GM12878 (cell line): Measurements from ENCODE around the gene REXO1. TPM values are rescaled to one million over a fixed set of nuclear protein-coding genes. Genes with fewer than 3 reads are reported as not detected.
A peak's percentile ranks its signal among the peaks of the same experiment; 100 is the strongest.

Experiments
- ATAC-seq: fragments of 200-7000 bp; cut with Tn5 transposase; 3 replicates; pipeline ENCODE4 v1.9.1; 2020; ENCODE audit warnings: mild to moderate bottlenecking, moderate library complexity
- BruUV-seq: library from RNA; stranded (reverse); fragments of 400-500 nt; replicated peaks from 2 replicates; lab custom pipeline; 2021; lab: Mats Ljungman, UMichigan
- CTCF ChIA-PET: fragments of 300-600 bp; sonication (Branson Sonifier 250); formaldehyde crosslinking; extraction: SDS; loops from one replicate; lab custom pipeline; 2021; ENCODE audit warnings: inconsistent platforms; lab: Yijun Ruan, JAX
- POLR2A ChIA-PET: fragments of 350-600 bp; formaldehyde crosslinking; extraction: SDS; loops from one replicate; lab custom pipeline; 2021; ENCODE audit warnings: inconsistent platforms; lab: Charles Lee
- RAD21 ChIA-PET: fragments of 300-600 bp; sonication (Branson Sonifier 250); formaldehyde crosslinking; loops from one replicate; lab custom pipeline; 2023; ENCODE audit warnings: antibody characterized with exemption; ENCODE audit not compliant: unreplicated experiment; lab: Charles Lee
- SMC1A ChIA-PET: fragments of 300-600 bp; sonication (Branson Sonifier 250); formaldehyde crosslinking; loops from one replicate; lab custom pipeline; 2023; ENCODE audit not compliant: unreplicated experiment, uncharacterized antibody; lab: Charles Lee
- DNase-seq: peaks from one replicate; pipeline ENCODE4 v3.0.0-alpha.2; 2011; ENCODE audit warnings: low read depth, low spot score
- FAIRE-seq: peaks from 3 replicates; lab custom pipeline; 2011; peaks lifted over from hg19 to GRCh38; lab: Jason Lieb, UNC
- H2AFZ ChIP-seq: 2 replicates; pipeline ENCODE4 v1.6.0; 2011; ENCODE audit warnings: low read depth, low read length, control low read depth; ENCODE audit not compliant: control insufficient read depth
- H3K27ac ChIP-seq: 2 replicates; pipeline ENCODE4 v1.5.1; 2011; ENCODE audit warnings: control low read depth; ENCODE audit not compliant: control insufficient read depth, insufficient read depth
- H3K27me3 ChIP-seq, 2 experiments: replicated peaks in 1 of 2; 2 replicates each; pipeline versions ENCODE4 v1.6.0 to v1.6.1; 2011; ENCODE audit warnings: low read length in 1 of 2; ENCODE audit not compliant: control insufficient read depth in 2 of 2, insufficient read depth in 2 of 2
- H3K36me3 ChIP-seq, 2 experiments: 2 replicates each; pipeline ENCODE4 v1.5.1; 2011; ENCODE audit warnings: low read length in 1 of 2; ENCODE audit not compliant: control insufficient read depth in 2 of 2, insufficient read depth in 2 of 2
- H3K4me1 ChIP-seq: 2 replicates; pipeline ENCODE4 v1.6.1; 2011; ENCODE audit warnings: mild to moderate bottlenecking, low read length, moderate library complexity, mixed read lengths; ENCODE audit not compliant: control insufficient read depth, insufficient read depth
- H3K4me2 ChIP-seq: 2 replicates; pipeline ENCODE4 v1.6.0; 2011; ENCODE audit warnings: control low read depth; ENCODE audit not compliant: control insufficient read depth, insufficient read depth
- H3K4me3 ChIP-seq: fragments of 200-600 bp; sonication (generic); 2 replicates; pipeline ENCODE4 v1.5.1; 2016
- H3K79me2 ChIP-seq: 2 replicates; pipeline ENCODE4 v1.6.0; 2011; ENCODE audit warnings: low read length; ENCODE audit not compliant: control insufficient read depth, insufficient read depth
- H3K9ac ChIP-seq: 2 replicates; pipeline ENCODE4 v1.8.0; 2011; ENCODE audit warnings: low read length, control low read depth, mixed read lengths; ENCODE audit not compliant: control insufficient read depth, insufficient read depth
- H3K9me3 ChIP-seq: replicated peaks from 3 replicates; pipeline ENCODE4 v1.5.1; 2011; ENCODE audit warnings: mild to moderate bottlenecking, low read length; ENCODE audit not compliant: control insufficient read depth, insufficient read depth
- H4K20me1 ChIP-seq: 2 replicates; pipeline ENCODE4 v1.6.0; 2011; ENCODE audit not compliant: control insufficient read depth, insufficient read depth
- RB1 ChIP-seq: fragments of 450-650 bp; formaldehyde crosslinking; IDR thresholded peaks from 2 replicates; pipeline ENCODE4 v1.6.1; 2017; ENCODE audit warnings: mild to moderate bottlenecking, borderline replicate concordance
- SMARCA5 ChIP-seq: fragments of 450-650 bp; IDR thresholded peaks from 2 replicates; pipeline ENCODE4 v1.6.1; 2017; ENCODE audit warnings: mild to moderate bottlenecking
- SREBF2 ChIP-seq: IDR thresholded peaks from 2 replicates; pipeline ENCODE4 v1.6.1; 2012; ENCODE audit warnings: mild to moderate bottlenecking, low read length
- WGBS: methylation state at CpG from one replicate; pipeline ENCODE4 v1.1.6; 2016; ENCODE audit warnings: low lambda C conversion rate; ENCODE audit not compliant: insufficient replicate concordance, insufficient coverage; ENCODE audit errors: missing lambda C conversion rate; 5-methylcytosine and 5-hydroxymethylcytosine counted together
- in situ Hi-C: fragments of 300-500 bp; cut with MboI; formaldehyde crosslinking; loops from 9 replicates; pipeline ENCODE4 v1.14.3; 2018; ENCODE audit warnings: mixed read lengths
- intact Hi-C: fragments of 100-400 bp; cut with micrococcal nuclease; formaldehyde crosslinking; loops from one replicate; pipeline ENCODE4 v1.14.2; 2022; ENCODE audit not compliant: unreplicated experiment
- polyA plus RNA-seq, 11 experiments: library from polyadenylated mRNA; depleted of rRNA in 4 of 11; unstranded in 6 of 11; stranded (reverse) in 5 of 11; fragments of >200 nt; fragmentation: Nextera tagmentation in 4 of 11; fragmentation: Illumina TruSeq in 1 of 11; extraction: Ambion mirVana in 4 of 11; extraction: Trizol in 1 of 11; gene quantifications; 1 replicate in 1 of 11; 2 replicates in 10 of 11; pipeline versions ENCODE4 v1.2.1 to v1.2.3, GENCODE V29; 2011 to 2016; ENCODE audit warnings: inconsistent platforms in 2 of 11, missing spikeins in 2 of 11, low read depth in 1 of 11
- total RNA-seq, 4 experiments: library from RNA; depleted of rRNA in 3 of 4; stranded (reverse); fragments of >200 nt in 3 of 4; fragmentation: Illumina TruSeq in 1 of 4; extraction: Trizol in 1 of 4; gene quantifications; 2 replicates each; pipeline versions ENCODE4 v1.2.1 to v1.2.3, GENCODE V29; 2013 to 2021
- TF ChIP-seq, protein P1 (sequence below): fragments of 450-650 bp; IDR thresholded peaks from 2 replicates; pipeline ENCODE4 v1.6.1; 2018; ENCODE audit warnings: borderline replicate concordance, mild to moderate bottlenecking; ENCODE audit not compliant: partially characterized antibody

Gene REXO1
- total and polyA plus RNA-seq, 10 of the 15 experiments (the other 5 are each of a cell fraction or from before 2014, with no cell fraction given), result 0.03 to 45.2 (median 8.4) TPM

DNA sequence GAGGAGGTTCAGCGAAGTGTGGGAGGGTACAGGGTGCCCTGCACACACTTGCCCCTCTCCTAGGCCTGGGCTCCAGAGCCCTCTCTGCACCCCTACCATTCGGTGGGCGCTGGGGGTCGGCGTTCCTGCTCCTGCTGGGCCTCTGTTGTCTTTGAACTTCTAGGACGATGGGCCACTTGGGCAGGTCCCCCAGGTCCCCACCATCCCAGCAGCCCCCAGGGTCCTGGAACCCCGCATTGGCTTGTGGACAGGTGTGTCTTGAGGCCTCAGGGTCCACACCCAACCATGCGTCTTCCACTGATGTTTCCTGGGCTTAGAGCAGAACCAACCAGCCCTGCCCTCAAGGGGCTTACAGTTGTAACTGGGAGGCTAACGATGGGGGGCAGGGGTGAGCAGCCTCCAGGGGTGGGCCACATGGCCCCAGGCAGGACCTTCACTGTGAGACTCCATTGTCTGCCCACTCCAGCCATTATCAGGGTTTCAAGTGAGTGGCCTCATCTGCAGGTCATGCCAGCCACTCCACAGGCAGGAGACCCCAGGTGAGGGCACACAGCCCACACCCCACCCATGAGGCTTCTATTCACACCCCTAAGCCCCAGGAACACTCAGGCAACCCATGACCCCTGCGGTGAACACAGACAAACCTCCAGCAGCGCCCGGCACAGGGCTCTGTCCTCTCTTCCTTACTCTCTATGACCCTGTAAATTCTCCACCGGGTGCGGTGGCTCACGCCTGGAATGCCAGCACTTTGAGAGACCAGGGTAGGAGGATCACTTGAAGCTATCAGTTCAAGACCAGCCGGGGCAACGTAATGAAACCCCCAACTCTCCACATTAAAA is 17.1 kb upstream of the REXO1 start:
- CTCF ChIA-PET, result interaction anchor here (0.7 to 1.7 kb wide), 15 partner anchors 10 to 141 kb away, joined by 3 to 19 read pairs (median 4); partner anchors contain the start of genes ABHD17A and REXO1

More for the DNA sequence above, 17.1 kb upstream of the REXO1 start:
- Histone ChIP-seq H3K36me3 (no peaks in the 10 kb centered on the region; a peak in 2 of 4 replicates), H3K27ac (peak overlapping the region; percentile 95), H3K9me3 (no peaks in the 10 kb centered on the region), H3K4me2 (peak overlapping the region; percentile 81), H3K4me3 (peak overlapping the region; percentile 93), H3K27me3 (no peaks in the 10 kb centered on the region), H4K20me1 (0 out of 2 replicates have a peak, but pooled peaks cover 4% of the 10 kb centered on the region), H3K4me1 (peaks cover 8% of the 10 kb centered on the region), H3K79me2 (peaks cover 31% of the 10 kb centered on the region), H3K9ac (peak overlapping the region; percentile 96), H2AFZ (no peak overlapping the region)
- intact Hi-C loops (loop anchor here (2.0 kb wide), 1 partner anchor 63 kb away; no protein-coding TSS in a partner anchor), in situ Hi-C loops (loop anchor here (25.0 kb wide), 1 partner anchor 1497 kb away; the partner anchor contains the start of gene NFIC)
- no TSS peak for BruUV-seq
- ChIA-PET SMC1A (interaction anchor here (1.3 to 2.5 kb wide), 3 partner anchors 10 to 63 kb away, joined by 5 to 9 read pairs (median 6); no protein-coding TSS in a partner anchor), RAD21 (interaction anchor here (0.6 to 1.5 kb wide), 11 partner anchors 9 to 286 kb away, joined by 3 to 16 read pairs (median 5); partner anchors contain the start of gene AP3D1), POLR2A (interaction anchor here (0.5 to 2.0 kb wide), 8 partner anchors 10 to 269 kb away, joined by 3 to 11 read pairs (median 5); partner anchors contain the start of gene ABHD17A)
- FAIRE-seq, result no peak
- TF ChIP-seq RB1 (no peak), SREBF2 (no peak), SMARCA5 (no peak)
- TF ChIP-seq, protein P1, sequence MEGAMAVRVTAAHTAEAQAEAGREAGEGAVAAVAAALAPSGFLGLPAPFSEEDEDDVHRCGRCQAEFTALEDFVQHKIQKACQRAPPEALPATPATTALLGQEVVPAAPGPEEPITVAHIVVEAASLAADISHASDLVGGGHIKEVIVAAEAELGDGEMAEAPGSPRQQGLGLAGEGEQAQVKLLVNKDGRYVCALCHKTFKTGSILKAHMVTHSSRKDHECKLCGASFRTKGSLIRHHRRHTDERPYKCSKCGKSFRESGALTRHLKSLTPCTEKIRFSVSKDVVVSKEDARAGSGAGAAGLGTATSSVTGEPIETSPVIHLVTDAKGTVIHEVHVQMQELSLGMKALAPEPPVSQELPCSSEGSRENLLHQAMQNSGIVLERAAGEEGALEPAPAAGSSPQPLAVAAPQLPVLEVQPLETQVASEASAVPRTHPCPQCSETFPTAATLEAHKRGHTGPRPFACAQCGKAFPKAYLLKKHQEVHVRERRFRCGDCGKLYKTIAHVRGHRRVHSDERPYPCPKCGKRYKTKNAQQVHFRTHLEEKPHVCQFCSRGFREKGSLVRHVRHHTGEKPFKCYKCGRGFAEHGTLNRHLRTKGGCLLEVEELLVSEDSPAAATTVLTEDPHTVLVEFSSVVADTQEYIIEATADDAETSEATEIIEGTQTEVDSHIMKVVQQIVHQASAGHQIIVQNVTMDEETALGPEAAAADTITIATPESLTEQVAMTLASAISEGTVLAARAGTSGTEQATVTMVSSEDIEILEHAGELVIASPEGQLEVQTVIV, result no peak
- DNase-seq, result no peak
- WGBS, result 86% methylated on average over 15 of the region's 17 CpGs
- ATAC-seq, result no peak
